ENCODE results near the gene LRMDA. TPM values are rescaled to one million over a fixed set of nuclear protein-coding genes. Genes with fewer than 3 reads are reported as not detected.

LRMDA gene
- total and polyA plus RNA-seq, 2 of the 13 experiments (the other 11 are each of a cell fraction or from before 2014, with no cell fraction given), result 13.4 to 22.0 TPM

DNA sequence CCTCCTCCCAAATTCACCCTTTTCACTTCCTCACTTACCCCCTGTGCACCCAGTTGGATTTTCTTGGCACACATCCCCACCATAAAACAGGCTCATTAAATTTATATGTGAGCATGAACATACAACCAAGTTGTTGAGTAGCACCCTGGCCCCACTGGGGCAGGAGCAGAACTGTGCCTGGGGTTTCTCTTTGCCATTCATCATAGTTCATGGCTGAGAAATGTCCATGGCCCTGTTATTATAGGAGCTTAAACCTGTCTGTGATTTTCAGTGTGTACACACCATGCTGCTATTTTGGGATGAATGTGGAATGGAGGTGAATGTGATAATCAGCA is 618.8 kb downstream of the LRMDA start (continued):
- TF ChIP-seq ZNF280D (CRISPR knock-in tag; IDR thresholded peaks at IDR 0.05) (no peak), ZNF773 (CRISPR knock-in tag; IDR thresholded peaks at IDR 0.05; ENCODE audit: borderline replicate concordance) (no peak), MAFK (conservative IDR thresholded peaks at IDR 0.05 in 1 of 2, IDR thresholded peaks at IDR 0.05 in 1 of 2; ENCODE audit: low read length in 2 of 2) (no peak)

- H2AFZ ChIP-seq (ENCODE audit: low read length), result no peak overlapping the region
- H3K9ac ChIP-seq (ENCODE audit: insufficient read depth, low read depth, low read length), result peak overlapping the region; percentile 64
- peak overlapping the region; percentile 93 for H3K27ac ChIP-seq (ENCODE audit: extremely low read length, insufficient read depth, low read length)
- POLR2A ChIA-PET, result interaction anchor here (0.7 to 6.9 kb wide), 27 partner anchors 9 to 649 kb away, joined by 3 to 145 read pairs (median 6); partner anchors contain the start of genes LRMDA and ZNF503
- intact Hi-C loops (cut with micrococcal nuclease; ENCODE audit: unreplicated experiment), result loop anchor here (2.0 to 5.0 kb wide), 4 partner anchors 18 to 262 kb away; no protein-coding TSS in a partner anchor
- CTCF ChIA-PET (ENCODE audit: low intra/inter-chr PET ratio, low total read pairs), result no interaction called here
- DNase-seq (ENCODE audit: low spot score) (peak; percentile 100), ATAC-seq (peak; percentile 97), FAIRE-seq (peak; percentile 99)
- peak overlapping the region; percentile 67 for H3K4me2 ChIP-seq (ENCODE audit: low read depth, low read length)
- H3K27me3 ChIP-seq (ENCODE audit: control insufficient read depth in 1 of 2, insufficient read depth in 2 of 2, low read length in 2 of 2), result no peaks in the 10 kb centered on the region
- H3K4me1 ChIP-seq (ENCODE audit: insufficient read depth, low read length), result peaks cover 70% of the 10 kb centered on the region
- peak overlapping the region in 1 of 3 experiments; percentile 24; a peak in 1 of 6 replicates for H3K4me3 ChIP-seq (replicated peaks in 1 of 3; ENCODE audit: insufficient read depth in 1 of 3, low read depth in 2 of 3, low read length in 3 of 3)
- WGBS (ENCODE audit: low lambda C conversion rate), result under 1% methylated on average over 12 of the region's 12 CpGs
- no peaks in the 10 kb centered on the region; a peak in 1 of 5 replicates for H3K36me3 ChIP-seq (replicated peaks in 1 of 2; ENCODE audit: control insufficient read depth in 1 of 2, insufficient read depth in 2 of 2, low read length in 2 of 2)
- H4K20me1 ChIP-seq (ENCODE audit: insufficient read depth, low read length), result no peaks in the 10 kb centered on the region
- in situ Hi-C loops (cut with HindIII; ENCODE audit: extremely low pct_ligation_motif_present, low pct_unique_long_range_greater_than_20kb), result no loop called here
- no TSS peak for BruUV-seq (replicated peaks)
- H3K79me2 ChIP-seq (ENCODE audit: insufficient read depth, low read length), result no peaks in the 10 kb centered on the region
- peaks cover 7% of the 10 kb centered on the region; the same call in 1 of the 2 replicates for H3K9me3 ChIP-seq (ENCODE audit: low read length)
- TF ChIP-seq MED1 (CRISPR knock-in tag; IDR thresholded peaks at IDR 0.05) (peak; percentile 99), NCOA5 (CRISPR knock-in tag; IDR thresholded peaks at IDR 0.05) (no peak), ZNF530 (CRISPR knock-in tag; IDR thresholded peaks at IDR 0.05; ENCODE audit: low read depth) (no peak), CEBPG (CRISPR knock-in tag; IDR thresholded peaks at IDR 0.05) (peak; percentile 71; the same call in 1 of the 2 replicates), U2AF1 (optimal IDR thresholded peaks at IDR 0.05; ENCODE audit: low read depth, low read length) (no peak), MBD4 (IDR thresholded peaks at IDR 0.05; ENCODE audit: borderline replicate concordance, low read length) (peak; percentile 95; the same call in 1 of the 2 replicates), IKZF5 (CRISPR knock-in tag; IDR thresholded peaks at IDR 0.05) (peak; percentile 100), ZNF75D (CRISPR knock-in tag; IDR thresholded peaks at IDR 0.05; ENCODE audit: borderline replicate concordance) (no peak), AGO2 (optimal IDR thresholded peaks at IDR 0.05; ENCODE audit: low read depth, low read length) (no peak), ZNF230 (CRISPR knock-in tag; IDR thresholded peaks at IDR 0.05) (no peak), DNMT1 (CRISPR knock-in tag; IDR thresholded peaks at IDR 0.05) (no peak), PCBP1 (IDR thresholded peaks at IDR 0.05; ENCODE audit: borderline replicate concordance, low read depth, low read length) (no peak), CREM (IDR thresholded peaks at IDR 0.05) (peak; percentile 99), CREM (CRISPR knock-in tag; IDR thresholded peaks at IDR 0.05) (no peak), GZF1 (CRISPR knock-in tag; IDR thresholded peaks at IDR 0.05) (no peak), MYNN (CRISPR knock-in tag; IDR thresholded peaks at IDR 0.05; ENCODE audit: low read depth) (no peak), ZNF20 (CRISPR knock-in tag; IDR thresholded peaks at IDR 0.05) (no peak)
These were observed 619.8 kb downstream of the LRMDA start for GRCh38 chr10:76051007-76051936.

Data from HepG2 (cell line).